GM12878 (cell line): ENCODE data around the gene TKT.

Experiments
- CBX3 ChIP-seq: fragments of 200-600 bp; sonication (generic); IDR thresholded peaks from 2 replicates; pipeline ENCODE4 v1.6.1; 2016; ENCODE audit warnings: low read depth, borderline replicate concordance
- CTCF ChIP-seq, 3 experiments: IDR thresholded peaks in 2 of 3; conservative IDR thresholded peaks in 1 of 3; 2 replicates each; pipeline ENCODE4 v1.5.1; 2011; ENCODE audit warnings: low read depth in 3 of 3, low read length in 3 of 3, mild to moderate bottlenecking in 3 of 3, control low read depth in 2 of 3, moderate library complexity in 2 of 3, inconsistent platforms in 1 of 3, mixed read lengths in 1 of 3; ENCODE audit not compliant: control insufficient read depth in 2 of 3, insufficient read depth in 1 of 3; ENCODE audit errors: extremely low read depth in 1 of 3
- EP300 ChIP-seq, 2 experiments: fragments of 150-350 bp in 1 of 2; IDR thresholded peaks; 2 replicates each; pipeline ENCODE4 v1.6.1; 2011 to 2012; ENCODE audit warnings: low read depth in 2 of 2, low read length in 2 of 2, borderline replicate concordance in 1 of 2, improper control_type of control experiment in 1 of 2, inconsistent platforms in 1 of 2; ENCODE audit not compliant: control insufficient read depth in 1 of 2
- HDAC6 ChIP-seq: fragments of 200-600 bp; sonication (generic); IDR thresholded peaks from one replicate; pipeline ENCODE4 v1.8.0; 2017; ENCODE audit warnings: antibody characterized with exemption; ENCODE audit not compliant: unreplicated experiment
- POLR2A ChIP-seq: IDR thresholded peaks from 2 replicates; pipeline ENCODE4 v1.6.1; 2011; ENCODE audit warnings: low read depth, mild to moderate bottlenecking, low read length

DNA sequence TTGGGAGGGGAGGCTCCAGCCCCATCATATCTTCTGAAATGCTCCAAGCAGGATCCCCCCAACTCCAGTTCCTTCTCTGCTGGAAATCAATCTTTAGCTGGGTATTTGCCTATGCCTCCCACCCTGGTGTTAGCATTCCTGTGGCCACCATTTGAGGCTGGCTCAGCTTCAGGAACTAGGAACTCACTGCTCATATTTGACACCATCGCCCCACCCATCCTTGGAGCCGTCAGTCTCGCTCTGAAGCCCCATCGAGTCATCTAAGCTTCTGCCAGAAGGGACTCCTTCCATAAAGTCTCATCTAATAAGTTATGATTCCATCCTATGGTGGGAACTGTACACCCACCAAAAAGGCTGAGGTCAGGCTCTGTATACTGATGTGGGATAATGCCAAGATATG lies 68.4 kb downstream of the TKT start:
- TF ChIP-seq HDAC6 (no peak), CTCF (IDR thresholded peaks at IDR 0.05 in 2 of 3, conservative IDR thresholded peaks at IDR 0.05 in 1 of 3; ENCODE audit: control insufficient read depth in 2 of 3, extremely low read depth in 1 of 3, insufficient read depth in 1 of 3, low read depth in 3 of 3, low read length in 3 of 3) (no peak), POLR2A (no peak), EP300 (IDR thresholded peaks at IDR 0.05; ENCODE audit: borderline replicate concordance in 1 of 2, control insufficient read depth in 1 of 2, low read depth in 2 of 2, low read length in 2 of 2) (no peak), CBX3 (no peak)
